SK-N-SH (cell line): ENCODE measurements around the gene ID1. TPM values are rescaled to one million over a fixed set of nuclear protein-coding genes. Genes with fewer than 3 reads are reported as not detected.
A peak's percentile ranks its signal among the peaks of the same experiment; 100 is the strongest.

Experiments used
- CTCF ChIA-PET: fragments of 300-600, 350-600 bp; formaldehyde crosslinking; extraction: SDS; loops from one replicate; lab custom pipeline; 2021; lab: Yijun Ruan, JAX
- POLR2A ChIA-PET: fragments of 350-600 bp; sonication (Branson Sonifier 250); formaldehyde crosslinking; extraction: SDS; loops from one replicate; lab custom pipeline; 2020; ENCODE audit warnings: antibody characterized with exemption, inconsistent platforms; lab: Yijun Ruan, JAX
- DNase-seq: peaks from one replicate; pipeline ENCODE4 v3.0.0; 2012
- H2AFZ ChIP-seq: fragments of 200-600 bp; sonication (generic); 2 replicates; pipeline ENCODE4 v1.8.1; 2016; ENCODE audit warnings: antibody characterized with exemption, mild to moderate bottlenecking, low read depth
- H3F3A ChIP-seq: fragments of 200-600 bp; sonication (generic); replicated peaks from 2 replicates; pipeline ENCODE3; 2016; ENCODE audit warnings: antibody characterized with exemption, mild to moderate bottlenecking; ENCODE audit not compliant: insufficient read depth
- H3K27ac ChIP-seq, 2 experiments: fragments of 200-500 bp in 1 of 2; fragments of 200-600 bp in 1 of 2; sonication (Bioruptor generic) in 1 of 2; sonication (generic), shearing (Covaris generic) in 1 of 2; 2 replicates each; pipeline versions ENCODE4 v1.5.1 to v1.6.1; 2014 to 2016; ENCODE audit warnings: low read depth in 2 of 2, inconsistent platforms in 1 of 2, low read length in 1 of 2, mild to moderate bottlenecking in 1 of 2, mixed read lengths in 1 of 2
- H3K27me3 ChIP-seq: fragments of 200-600 bp; sonication (generic), shearing (Covaris generic); 2 replicates; pipeline ENCODE4 v1.6.1; 2016; ENCODE audit warnings: mixed run types; ENCODE audit not compliant: insufficient read depth
- H3K36me3 ChIP-seq, 2 experiments: fragments of 200-500 bp in 1 of 2; fragments of 200-600 bp in 1 of 2; sonication (Bioruptor generic) in 1 of 2; sonication (generic) in 1 of 2; replicated peaks in 1 of 2; 2 replicates each; pipeline versions ENCODE3 to v1.5.1; 2014 to 2016; ENCODE audit warnings: low read length in 1 of 2, mild to moderate bottlenecking in 1 of 2; ENCODE audit not compliant: insufficient read depth in 2 of 2, control insufficient read depth in 1 of 2
- H3K4me1 ChIP-seq, 2 experiments: fragments of 200-500 bp in 1 of 2; fragments of 200-600 bp in 1 of 2; sonication (Bioruptor generic) in 1 of 2; sonication (generic), shearing (Covaris generic) in 1 of 2; 2 replicates each; pipeline versions ENCODE4 v1.5.1 to v1.6.1; 2014 to 2016; ENCODE audit warnings: low read depth in 1 of 2, low read length in 1 of 2, mixed run types in 1 of 2; ENCODE audit not compliant: insufficient read depth in 2 of 2, control insufficient read depth in 1 of 2
- H3K4me2 ChIP-seq: fragments of 200-600 bp; sonication (generic), shearing (Covaris generic); 2 replicates; pipeline ENCODE4 v1.6.1; 2017; ENCODE audit warnings: mixed run types
- H3K4me3 ChIP-seq, 2 experiments: fragments of 200-500 bp in 1 of 2; fragments of 200-600 bp in 1 of 2; sonication (Bioruptor generic) in 1 of 2; sonication (generic), shearing (Covaris generic) in 1 of 2; 2 replicates each; pipeline versions ENCODE4 v1.5.1 to v1.8.1; 2014 to 2016; ENCODE audit warnings: low read depth in 2 of 2, inconsistent platforms in 1 of 2, low read length in 1 of 2, mild to moderate bottlenecking in 1 of 2, mixed read lengths in 1 of 2, moderate library complexity in 1 of 2
- H3K79me2 ChIP-seq: fragments of 200-600 bp; sonication (generic); 2 replicates; pipeline ENCODE4 v1.8.1; 2017; ENCODE audit warnings: mild to moderate bottlenecking; ENCODE audit not compliant: insufficient read depth
- H3K9ac ChIP-seq: fragments of 200-600 bp; sonication (generic); 2 replicates; pipeline ENCODE4 v1.6.1; 2017; ENCODE audit warnings: mixed run types
- H3K9me2 ChIP-seq: fragments of 200-600 bp; sonication (generic); 2 replicates; pipeline ENCODE4 v1.6.1; 2017; ENCODE audit warnings: mixed run types
- H3K9me3 ChIP-seq: fragments of 200-600 bp; sonication (generic); 2 replicates; pipeline ENCODE4 v1.6.1; 2017; ENCODE audit warnings: mixed run types, mild to moderate bottlenecking, moderate library complexity
- H4K20me1 ChIP-seq: fragments of 200-600 bp; sonication (generic); 2 replicates; pipeline ENCODE4 v1.6.1; 2017; ENCODE audit warnings: mild to moderate bottlenecking, mixed run types; ENCODE audit not compliant: insufficient read depth
- EZH2phosphoT487 ChIP-seq: fragments of 200-600 bp; sonication (generic); IDR thresholded peaks from 2 replicates; pipeline ENCODE4 v1.6.1; 2017; ENCODE audit warnings: low read depth, mixed run types, mild to moderate bottlenecking, antibody characterized with exemption, moderate library complexity, borderline replicate concordance
- FOXJ3 ChIP-seq: sonication (generic); formaldehyde crosslinking; IDR thresholded peaks from 2 replicates; pipeline ENCODE4 v1.5.1; 2020; ENCODE audit warnings: mild to moderate bottlenecking, missing genetic modification reagents
- GATA2 ChIP-seq: sonication (generic); formaldehyde crosslinking; IDR thresholded peaks from 2 replicates; pipeline ENCODE4 v1.5.0; 2020; ENCODE audit warnings: mild to moderate bottlenecking, missing genetic modification reagents
- PBX3 ChIP-seq: IDR thresholded peaks from 2 replicates; pipeline ENCODE4; 2012
- RAD21 ChIP-seq: IDR thresholded peaks from 2 replicates; pipeline ENCODE4 v1.6.1; 2012; ENCODE audit warnings: mild to moderate bottlenecking, low read length
- RCOR1 ChIP-seq: fragments of 150-350 bp; IDR thresholded peaks from 2 replicates; pipeline ENCODE4 v1.6.1; 2017; ENCODE audit warnings: antibody characterized with exemption, low read length
- REST ChIP-seq: IDR thresholded peaks from 2 replicates; pipeline ENCODE4 v1.6.1; 2012; ENCODE audit warnings: mild to moderate bottlenecking, low read depth, low read length, moderate library complexity
- RFX5 ChIP-seq: IDR thresholded peaks from 2 replicates; pipeline ENCODE4 v1.6.1; 2012; ENCODE audit warnings: mild to moderate bottlenecking, improper control_type of control experiment, low read length
- SIN3A ChIP-seq: IDR thresholded peaks from 2 replicates; pipeline ENCODE4 v1.6.1; 2012; ENCODE audit warnings: low read depth, mild to moderate bottlenecking, low read length, moderate library complexity, borderline replicate concordance
- TAF1 ChIP-seq: IDR thresholded peaks from 2 replicates; pipeline ENCODE4 v1.6.1; 2012; ENCODE audit warnings: low read depth, mild to moderate bottlenecking, low read length, moderate library complexity, borderline replicate concordance
- TEAD4 ChIP-seq: IDR thresholded peaks from 2 replicates; pipeline ENCODE4 v1.4.0; 2012; ENCODE audit warnings: mild to moderate bottlenecking, borderline replicate concordance; ENCODE audit not compliant: insufficient read depth
- USF1 ChIP-seq: IDR thresholded peaks from 2 replicates; pipeline ENCODE4 v1.4.0; 2012; ENCODE audit warnings: low read depth, borderline replicate concordance
- WGBS: methylation state at CpG from one replicate; pipeline ENCODE4 v1.1.6; 2017; ENCODE audit warnings: low lambda C conversion rate; 5-methylcytosine and 5-hydroxymethylcytosine counted together
- polyA plus RNA-seq, 3 experiments: library from polyadenylated mRNA; depleted of rRNA; stranded (reverse); fragments of >200 nt; gene quantifications; 2 replicates each; pipeline ENCODE4 v1.2.3, GENCODE V29; 2012

The ID1 gene
- polyA plus RNA-seq, 1 of the 3 experiments (the other 2 are of a cell fraction), result 493 TPM

GRCh38 chr20:31640259-31640658 lies 35.2 kb downstream of the ID1 start:
- Histone ChIP-seq H3K27ac (peak overlapping the region in 1 of 2 experiments; percentile 17; a peak in 1 of 4 replicates), H3K9ac (no peak overlapping the region), H3K4me3 (no peak overlapping the region), H3K4me2 (no peak overlapping the region), H4K20me1 (no peaks in the 10 kb centered on the region), H3K4me1 (peaks cover 0 to 33% of the 10 kb centered on the region in 2 experiments; a peak in 2 of 4 replicates), H3K27me3 (no peaks in the 10 kb centered on the region), H3F3A (no peaks in the 10 kb centered on the region), H3K9me2 (no peaks in the 10 kb centered on the region), H3K9me3 (no peaks in the 10 kb centered on the region), H3K79me2 (no peaks in the 10 kb centered on the region), H2AFZ (no peak overlapping the region), H3K36me3 (no peaks in the 10 kb centered on the region)
- CTCF ChIA-PET, result interaction anchor here (0.8 to 3.9 kb wide), 4 partner anchors 13 to 83 kb away, joined by 3 to 21 read pairs (median 10); no protein-coding TSS in a partner anchor
- no peak for DNase-seq
- WGBS, result 39% methylated on average over 3 of the region's 3 CpGs
- POLR2A ChIA-PET, result interaction anchor here (0.9 to 1.6 kb wide), 3 partner anchors 12 to 83 kb away, joined by 4 to 7 read pairs (median 6); no protein-coding TSS in a partner anchor
- TF ChIP-seq RCOR1, result no peak
- TF ChIP-seq TEAD4, result no peak
- no peak for TF ChIP-seq PBX3
- no peak for TF ChIP-seq GATA2 (CRISPR knock-in tag)
- TF ChIP-seq SIN3A, result no peak
- TF ChIP-seq RFX5, result no peak
- TF ChIP-seq USF1, result no peak

- Histone ChIP-seq H2AFZ (no peak overlapping the region), H4K20me1 (no peaks in the 10 kb centered on the region), H3F3A (no peaks in the 10 kb centered on the region), H3K27ac (no peak overlapping the region), H3K36me3 (no peaks in the 10 kb centered on the region), H3K4me3 (no peak overlapping the region), H3K4me1 (peaks cover 0 to 33% of the 10 kb centered on the region in 2 experiments; a peak in 2 of 4 replicates), H3K9me3 (no peaks in the 10 kb centered on the region), H3K4me2 (no peak overlapping the region), H3K9me2 (no peaks in the 10 kb centered on the region), H3K27me3 (no peaks in the 10 kb centered on the region), H3K9ac (no peak overlapping the region), H3K79me2 (no peaks in the 10 kb centered on the region)
- ChIA-PET POLR2A (interaction anchor here (1.3 to 1.5 kb wide), 2 partner anchors 37 to 75 kb away, joined by 3 to 7 read pairs; no protein-coding TSS in a partner anchor), CTCF (interaction anchor here (0.7 to 3.9 kb wide), 5 partner anchors 12 to 79 kb away, joined by 3 to 21 read pairs (median 5); no protein-coding TSS in a partner anchor)
- TF ChIP-seq FOXJ3 (CRISPR knock-in tag), result no peak
- no peak for TF ChIP-seq EZH2phosphoT487
- no peak for TF ChIP-seq RAD21
- TF ChIP-seq REST, result no peak
- TF ChIP-seq TAF1, result no peak
- WGBS, result 89% methylated on average over 6 of the region's 6 CpGs
- DNase-seq, result no peak
These were observed 36.3 kb downstream of the ID1 start for GRCh38 chr20:31641391-31641790.
